GM13976 (cell line): ENCODE results near the gene APLNR.

ENCODE experiments used
- DNase-seq: peaks from one replicate; pipeline ENCODE4 v3.0.0; 2012; ENCODE audit warnings: low spot score
- CTCF ChIP-seq: IDR thresholded peaks from 2 replicates; pipeline ENCODE4 v1.5.1; 2012; ENCODE audit warnings: borderline replicate concordance, mild to moderate bottlenecking; ENCODE audit not compliant: insufficient read depth; ENCODE audit errors: extremely low read depth, missing control alignments, control extremely low read depth
- in situ Hi-C: fragments of 300-500 bp; cut with MboI; formaldehyde crosslinking; loops from one replicate; pipeline ENCODE4 v1.12.0; 2022; ENCODE audit warnings: low sequenced_read_pairs, mixed read lengths, inconsistent platforms; ENCODE audit not compliant: unreplicated experiment

Gene APLNR

GRCh38 chr11:57213342-57214097, 23.5 kb downstream of the APLNR start:
- TF ChIP-seq CTCF = no peak
- in situ Hi-C loops = no loop called here
- no peak for DNase-seq

GRCh38 chr11:57210781-57211180, 26.3 kb downstream of the APLNR start:
- in situ Hi-C loops = no loop called here
- no peak for TF ChIP-seq CTCF
- no peak for DNase-seq

GRCh38 chr11:57207168-57207567, 29.9 kb downstream of the APLNR start:
- in situ Hi-C loops = no loop called here
- no peak for TF ChIP-seq CTCF
- no peak for DNase-seq

- in situ Hi-C loops = no loop called here
- no peak for DNase-seq
- TF ChIP-seq CTCF = no peak
Measured at GRCh38 chr11:57205041-57205641, 31.9 kb downstream of the APLNR start.

- in situ Hi-C loops = no loop called here
- no peak for TF ChIP-seq CTCF
- no peak for DNase-seq
Measured at GRCh38 chr11:57203882-57204480, 33.1 kb downstream of the APLNR start.

- in situ Hi-C loops = no loop called here
- DNase-seq = no peak
- no peak for TF ChIP-seq CTCF
Measured at GRCh38 chr11:57203359-57203758, 33.7 kb downstream of the APLNR start.
